Testis (tissue), 2 donors: ENCODE data around the gene HIF3A.

Experiments used
- POLR2A ChIP-seq: fragments of 450-650 bp; IDR thresholded peaks from one replicate; pipeline ENCODE4 v1.6.1; 2017; ENCODE audit warnings: antibody characterized with exemption, mild to moderate bottlenecking, moderate library complexity
- TF ChIP-seq, protein P1 (sequence below), 3 experiments: fragments of 450-650 bp in 2 of 3; fragments of 200-600 bp in 1 of 3; sonication (generic) in 1 of 3; IDR thresholded peaks; one replicate each; pipeline ENCODE4 v1.5.1; 2016 to 2019; ENCODE audit warnings: antibody characterized with exemption in 3 of 3, mild to moderate bottlenecking in 2 of 3, moderate library complexity in 1 of 3

DNA sequence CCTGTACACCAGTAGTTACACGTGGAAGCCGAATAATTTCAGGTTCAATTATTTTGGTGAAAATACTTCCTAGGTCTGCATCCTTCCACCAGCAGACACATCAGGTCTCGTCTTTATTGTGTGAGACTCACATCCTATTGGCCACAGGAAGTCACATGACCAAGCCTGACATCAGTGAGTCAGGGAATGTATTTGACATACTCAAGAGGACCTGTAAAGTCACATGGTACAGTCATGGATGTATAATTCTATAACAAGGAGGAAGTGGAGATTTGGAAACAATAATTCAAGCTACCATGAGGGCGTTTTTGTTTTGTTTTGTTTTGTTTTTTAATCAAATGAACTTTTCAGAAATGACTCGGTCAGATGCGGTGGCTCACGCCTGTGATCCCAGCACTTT, 9.3 kb upstream of the HIF3A start:
- TF ChIP-seq, protein P1, sequence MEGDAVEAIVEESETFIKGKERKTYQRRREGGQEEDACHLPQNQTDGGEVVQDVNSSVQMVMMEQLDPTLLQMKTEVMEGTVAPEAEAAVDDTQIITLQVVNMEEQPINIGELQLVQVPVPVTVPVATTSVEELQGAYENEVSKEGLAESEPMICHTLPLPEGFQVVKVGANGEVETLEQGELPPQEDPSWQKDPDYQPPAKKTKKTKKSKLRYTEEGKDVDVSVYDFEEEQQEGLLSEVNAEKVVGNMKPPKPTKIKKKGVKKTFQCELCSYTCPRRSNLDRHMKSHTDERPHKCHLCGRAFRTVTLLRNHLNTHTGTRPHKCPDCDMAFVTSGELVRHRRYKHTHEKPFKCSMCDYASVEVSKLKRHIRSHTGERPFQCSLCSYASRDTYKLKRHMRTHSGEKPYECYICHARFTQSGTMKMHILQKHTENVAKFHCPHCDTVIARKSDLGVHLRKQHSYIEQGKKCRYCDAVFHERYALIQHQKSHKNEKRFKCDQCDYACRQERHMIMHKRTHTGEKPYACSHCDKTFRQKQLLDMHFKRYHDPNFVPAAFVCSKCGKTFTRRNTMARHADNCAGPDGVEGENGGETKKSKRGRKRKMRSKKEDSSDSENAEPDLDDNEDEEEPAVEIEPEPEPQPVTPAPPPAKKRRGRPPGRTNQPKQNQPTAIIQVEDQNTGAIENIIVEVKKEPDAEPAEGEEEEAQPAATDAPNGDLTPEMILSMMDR (IDR thresholded peaks at IDR 0.05), result no peak
- no peak for TF ChIP-seq POLR2A
